ENCODE data around the gene IGFBP4. TPM values are rescaled to one million over a fixed set of nuclear protein-coding genes. Genes with fewer than 3 reads are reported as not detected.

Gene IGFBP4
- total and polyA plus RNA-seq, 2 of the 13 experiments (the other 11 are each of a cell fraction or from before 2014, with no cell fraction given): 4.1 to 49.0 TPM

- TF ChIP-seq PAXIP1 (CRISPR knock-in tag; conservative IDR thresholded peaks at IDR 0.05): 0 out of 2 replicates have a peak, but pooled peaks have one; percentile 24
- peak; percentile 70; the same call in 1 of the 2 replicates for TF ChIP-seq ZNF274 (CRISPR knock-in tag; IDR thresholded peaks at IDR 0.05)
- TF ChIP-seq HOXA3 (CRISPR knock-in tag; IDR thresholded peaks at IDR 0.05): peak; percentile 9; the same call in 1 of the 2 replicates
- TF ChIP-seq ZNF710 (CRISPR knock-in tag; IDR thresholded peaks at IDR 0.05; ENCODE audit: borderline replicate concordance): 0 out of 2 replicates have a peak, but pooled peaks have one; percentile 16
- TF ChIP-seq KDM2A (CRISPR knock-in tag; IDR thresholded peaks at IDR 0.05; ENCODE audit: borderline replicate concordance, low read depth): peak; percentile 69; the same call in 1 of the 2 replicates
- 0 out of 2 replicates have a peak, but pooled peaks have one; percentile 15 for TF ChIP-seq ATF3 (CRISPR knock-in tag; IDR thresholded peaks at IDR 0.05)
- TF ChIP-seq NFATC3 (CRISPR knock-in tag; IDR thresholded peaks at IDR 0.05): 0 out of 2 replicates have a peak, but pooled peaks have one; percentile 65
- TF ChIP-seq ZNF138 (CRISPR knock-in tag; IDR thresholded peaks at IDR 0.05; ENCODE audit: low read depth): 0 out of 2 replicates have a peak, but pooled peaks have one; percentile 28
- peak; percentile 32; the same call in 1 of the 2 replicates for TF ChIP-seq SPEN (CRISPR knock-in tag; IDR thresholded peaks at IDR 0.05; ENCODE audit: low read depth)
- TF ChIP-seq TEAD3 (CRISPR knock-in tag; optimal IDR thresholded peaks at IDR 0.05; ENCODE audit: borderline replicate concordance): peak; percentile 30
- no peak for TF ChIP-seq ZNF124 (CRISPR knock-in tag; IDR thresholded peaks at IDR 0.05)
- TF ChIP-seq MEF2D (CRISPR knock-in tag; IDR thresholded peaks at IDR 0.05): peak; percentile 88
- TF ChIP-seq SALL2 (CRISPR knock-in tag; IDR thresholded peaks at IDR 0.05): peak; percentile 19; the same call in 1 of the 2 replicates
- TF ChIP-seq SALL1 (CRISPR knock-in tag; IDR thresholded peaks at IDR 0.05): peak; percentile 23
- TF ChIP-seq HOXA7 (CRISPR knock-in tag; IDR thresholded peaks at IDR 0.05): no peak
- TF ChIP-seq TFDP1 (CRISPR knock-in tag; IDR thresholded peaks at IDR 0.05; ENCODE audit: borderline replicate concordance): no peak; the same call in 1 of the 2 replicates
- TF ChIP-seq HNRNPL (IDR thresholded peaks at IDR 0.05; ENCODE audit: low read depth, low read length): peak; percentile 62; the same call in 1 of the 2 replicates
- TF ChIP-seq ZNF550 (CRISPR knock-in tag; IDR thresholded peaks at IDR 0.05; ENCODE audit: borderline replicate concordance): no peak; the same call in 1 of the 2 replicates
- no peak for TF ChIP-seq SP4 (CRISPR knock-in tag; IDR thresholded peaks at IDR 0.05)
- peak; percentile 33; the same call in 1 of the 2 replicates for TF ChIP-seq BCL6 (CRISPR knock-in tag; IDR thresholded peaks at IDR 0.05)
- TF ChIP-seq ELF3 (CRISPR knock-in tag; IDR thresholded peaks at IDR 0.05): peak; percentile 41; the same call in 1 of the 2 replicates
- TF ChIP-seq ZNF333 (CRISPR knock-in tag; IDR thresholded peaks at IDR 0.05; ENCODE audit: borderline replicate concordance): 0 out of 2 replicates have a peak, but pooled peaks have one; percentile 42
- no peak for TF ChIP-seq ZNF17 (CRISPR knock-in tag; IDR thresholded peaks at IDR 0.05)
Observed at GRCh38 chr17:40499551-40500189, 56.4 kb downstream of the IGFBP4 start (continued).

Data from HepG2 (cell line).